ENCODE measurements around the gene USP13.
"Not testable (repeated sequence)": the region's sequence is repeated elsewhere in the genome, so short reads cannot be mapped to it uniquely, and the experiment has no call there.

USP13 gene

DNA sequence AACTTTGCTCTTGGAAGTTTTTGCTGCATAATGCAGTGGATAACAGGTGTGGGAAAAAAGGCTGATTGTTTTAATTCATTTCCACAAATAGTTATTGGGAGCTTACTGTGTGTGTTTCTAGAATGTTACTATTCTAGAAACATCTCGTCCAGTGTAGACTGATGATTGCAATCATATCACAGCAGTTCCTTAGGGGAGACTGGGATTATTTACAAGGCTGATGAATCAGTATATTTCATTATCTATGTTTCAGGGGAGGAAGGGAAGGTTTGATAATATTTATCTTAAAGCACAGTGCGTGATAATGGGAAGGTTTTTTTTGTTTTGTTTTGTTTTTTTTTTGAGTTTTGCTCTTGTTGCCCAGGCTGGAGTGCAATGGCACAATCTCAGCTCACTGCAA is 2.4 kb downstream of the USP13 start:
- no peak for DNase-seq

DNA sequence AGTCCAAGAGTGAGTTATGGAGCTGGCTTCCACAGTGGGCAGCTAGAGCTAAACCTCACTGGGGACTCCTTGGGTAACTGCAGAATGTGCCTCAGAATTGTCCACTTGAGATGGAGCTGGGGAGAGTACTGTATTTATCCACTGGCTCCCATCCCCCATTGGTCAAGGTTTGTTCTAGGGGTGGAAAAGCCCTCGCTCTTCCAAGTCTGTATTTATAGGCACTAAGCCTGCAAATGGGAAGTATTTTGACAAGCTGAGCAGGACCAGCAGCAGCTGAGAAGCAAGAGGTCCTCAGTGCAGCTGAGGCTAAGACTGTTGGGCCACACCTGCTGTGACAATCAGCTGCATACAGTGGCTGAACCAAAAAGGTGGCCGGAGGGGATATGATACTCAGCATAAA is 5.8 kb downstream of the USP13 start:
- DNase-seq = no peak

DNA sequence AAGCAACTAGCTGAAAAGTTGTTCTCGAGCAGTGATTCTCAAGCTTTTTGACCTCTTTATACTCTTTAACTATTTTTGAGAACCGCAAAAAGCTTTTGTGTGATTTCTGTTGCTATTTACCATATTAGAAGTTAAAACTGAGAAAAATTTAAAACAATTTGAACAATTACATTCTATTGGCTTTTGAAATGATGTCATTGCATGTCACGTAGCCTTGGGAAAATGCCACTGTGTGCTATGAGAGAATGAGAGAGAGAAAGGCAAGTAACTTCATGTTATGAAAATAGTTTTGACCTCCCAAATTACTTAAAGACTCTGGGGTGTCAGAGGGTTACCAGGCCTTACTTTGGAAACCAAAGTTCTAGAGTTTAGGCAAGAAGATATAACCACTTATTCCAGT is 8.0 kb downstream of the USP13 start:
- DNase-seq = no peak

DNA sequence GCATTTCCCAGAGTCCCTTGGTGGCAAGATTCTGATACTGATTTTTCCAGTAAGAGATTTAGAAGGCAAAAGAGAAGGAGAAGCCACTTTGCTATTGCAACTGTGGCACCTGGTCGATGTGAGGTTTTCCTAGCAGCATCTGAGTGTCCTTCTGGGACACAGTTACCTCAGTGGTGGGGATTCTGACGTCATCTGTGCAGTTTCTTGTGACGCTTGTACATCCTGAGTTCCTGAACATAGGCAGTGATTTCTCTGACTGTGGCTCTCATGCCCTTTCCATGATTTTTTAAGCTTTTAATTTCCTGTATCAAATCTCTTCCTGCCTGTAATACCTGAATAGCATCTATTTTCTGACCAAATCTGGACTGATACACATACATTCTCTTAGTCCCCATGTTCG is 8.9 kb downstream of the USP13 start:
- DNase-seq = no peak

DNA sequence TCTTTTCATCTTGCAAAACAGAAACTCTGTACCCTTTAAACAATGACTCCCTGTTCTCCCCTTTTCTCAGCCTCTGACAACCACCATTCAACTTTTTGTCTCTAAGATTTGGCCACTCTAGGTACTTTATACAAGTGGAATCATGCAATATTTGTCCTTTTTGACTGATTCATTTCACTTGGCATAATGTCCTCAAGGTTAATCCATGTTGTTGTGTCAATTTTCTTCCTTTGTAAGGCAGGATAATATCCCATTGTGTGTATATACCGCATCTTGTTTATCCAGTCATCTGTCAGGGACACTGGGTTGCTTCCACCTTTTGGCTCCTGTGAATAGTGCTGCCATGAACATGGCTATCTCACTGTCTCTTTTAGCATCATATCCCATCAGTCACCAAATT is 10.3 kb downstream of the USP13 start:
- DNase-seq = no peak

DNA sequence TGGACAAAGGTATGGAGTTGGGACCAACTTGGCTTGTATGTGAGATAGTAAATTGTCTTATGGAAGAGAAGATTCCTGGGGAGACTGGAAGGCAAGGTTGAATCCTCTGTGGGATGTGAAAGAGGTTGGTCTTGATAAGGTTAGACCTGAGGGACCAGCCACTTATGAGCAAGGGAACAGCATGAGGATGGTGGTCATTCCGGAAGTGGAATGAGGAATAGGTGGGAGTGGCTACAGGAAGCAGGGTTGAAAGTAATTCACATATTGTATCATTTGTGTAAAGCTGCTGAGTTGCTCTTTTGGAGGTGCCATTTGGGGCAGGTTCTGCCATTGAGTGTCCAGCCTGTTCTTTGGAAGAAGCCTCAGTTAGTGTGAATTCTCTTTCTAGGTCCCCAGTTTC is 13.2 kb downstream of the USP13 start:
- DNase-seq = no peak

DNA sequence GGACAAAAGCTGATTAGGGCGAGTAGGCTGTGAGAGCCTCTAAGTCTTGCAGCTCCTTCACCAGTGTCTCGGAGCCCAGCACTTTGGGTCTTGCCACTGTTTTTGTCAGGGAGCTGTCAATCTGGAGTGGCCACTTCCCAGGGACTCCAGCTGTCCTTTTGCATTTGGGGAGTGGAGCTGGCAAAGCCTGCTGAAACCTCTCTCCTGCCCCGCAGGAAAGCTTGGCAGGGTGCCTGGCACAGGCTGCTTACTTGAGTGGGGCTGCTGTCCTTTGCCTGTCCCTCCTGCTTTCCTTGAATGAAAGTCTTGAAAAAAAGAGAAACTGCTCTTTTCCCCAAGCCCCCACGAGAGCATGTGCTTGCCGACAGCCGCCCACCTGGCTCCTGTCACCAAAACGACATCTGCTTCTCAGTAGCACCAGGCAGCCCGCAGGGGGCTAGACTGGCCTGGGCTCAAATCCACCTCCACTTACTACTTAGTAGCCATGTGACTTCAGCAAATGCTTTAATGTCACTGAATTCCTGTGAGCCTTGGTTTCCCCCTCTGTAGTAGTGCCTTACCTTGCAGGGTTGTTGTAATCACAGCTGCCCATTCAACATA is 13.7 kb downstream of the USP13 start:
- no peak for DNase-seq

DNA sequence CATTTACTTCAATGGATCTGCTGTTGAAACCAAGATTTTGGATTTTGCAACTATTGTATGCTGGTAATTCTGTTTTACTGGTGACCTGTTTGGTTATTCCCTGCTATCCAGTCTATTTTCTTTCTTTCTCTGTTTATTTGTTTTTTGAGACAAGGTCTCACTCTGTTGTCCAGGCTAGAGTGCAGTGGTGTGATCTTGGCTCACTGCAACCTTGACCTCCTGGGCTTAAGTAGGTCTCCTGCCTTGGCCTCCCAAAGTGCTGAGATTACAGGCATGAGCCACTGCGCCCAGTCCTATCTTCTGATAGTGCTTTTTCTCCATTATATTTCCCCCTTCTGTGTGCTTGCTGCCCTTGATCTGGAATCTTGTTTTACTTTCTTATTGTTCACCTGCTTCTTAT is 15.6 kb downstream of the USP13 start:
- no peak for DNase-seq

DNA sequence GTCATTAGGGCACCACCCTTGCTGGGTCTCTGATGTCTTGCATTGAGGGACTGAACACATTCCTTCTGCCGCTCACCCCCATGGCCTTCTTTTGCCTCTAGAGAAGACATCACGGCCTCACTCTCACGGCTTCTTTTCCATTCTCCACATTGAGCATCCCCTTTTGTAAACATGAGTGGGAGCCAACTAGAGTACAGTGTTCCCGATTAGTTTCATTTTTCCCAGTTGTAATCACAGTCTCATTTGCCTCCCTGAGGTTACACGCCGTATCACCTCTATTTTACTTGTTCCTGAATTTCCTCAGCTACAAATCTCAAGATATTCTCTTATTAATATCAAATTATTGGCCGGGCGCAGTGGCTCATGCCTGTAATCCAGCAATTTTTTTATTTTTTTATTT is 17.5 kb downstream of the USP13 start:
- no peak for DNase-seq

DNA sequence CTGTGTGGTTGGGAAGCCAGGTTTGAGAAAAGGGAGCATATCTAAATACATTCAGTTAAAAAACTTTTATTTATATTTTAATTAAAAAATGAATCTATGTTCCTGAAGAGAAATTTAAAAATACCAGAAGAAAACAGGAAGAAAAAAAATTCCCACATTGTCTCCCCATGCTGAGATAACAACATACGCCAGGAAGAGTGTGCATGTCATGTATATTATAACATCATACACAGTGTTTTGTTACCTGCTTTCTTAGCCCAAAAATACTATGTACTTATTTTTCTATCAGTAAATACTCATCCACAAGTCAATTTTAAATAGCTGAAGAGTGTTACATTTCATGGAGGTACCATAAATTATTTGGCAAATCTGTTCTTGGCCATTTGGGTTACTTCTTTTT is 18.5 kb downstream of the USP13 start:
- no peak for DNase-seq

DNA sequence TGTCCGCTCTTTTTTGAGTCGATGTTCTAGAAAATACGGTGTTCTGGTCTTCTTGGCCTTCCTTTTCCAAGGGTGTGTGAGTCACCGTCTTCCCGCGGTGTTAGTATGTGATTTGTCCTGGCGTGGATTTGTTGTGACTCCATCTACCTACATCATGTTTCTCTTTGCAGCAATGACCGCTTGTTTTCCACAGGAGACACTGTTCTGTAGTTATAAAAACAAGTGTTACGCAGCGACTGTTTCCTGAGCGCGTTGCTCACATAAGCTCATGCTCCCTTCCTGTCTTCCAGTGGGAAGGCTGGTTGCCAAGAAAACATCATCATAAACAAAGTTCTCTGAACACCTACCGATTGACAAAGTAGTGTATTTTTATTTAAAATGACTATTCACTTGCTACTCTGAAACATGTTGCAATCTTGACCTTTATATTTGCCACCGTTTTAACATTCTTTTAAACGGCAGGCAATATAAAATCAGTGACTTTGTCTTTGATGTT is 19.0 kb downstream of the USP13 start:
- DNase-seq = no peak

DNA sequence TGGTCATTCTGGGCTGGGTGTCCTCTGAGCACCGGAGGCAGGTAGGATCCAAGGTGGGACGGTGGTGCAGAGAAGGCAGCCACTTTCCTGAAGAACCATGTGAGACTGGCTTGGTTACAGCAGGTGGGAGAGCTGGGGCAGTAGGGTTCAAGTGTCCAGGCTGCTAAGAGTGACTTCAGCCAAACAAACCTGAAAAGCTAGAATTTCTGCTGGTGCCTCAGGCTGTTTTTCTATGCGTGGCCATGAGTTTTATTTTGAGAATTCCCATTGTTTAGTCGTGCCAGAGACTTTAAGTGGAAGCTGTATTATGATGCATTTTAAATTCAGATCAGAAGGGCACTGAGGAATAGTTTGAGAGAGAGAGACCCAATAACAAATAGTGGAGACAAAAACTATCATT is 20.1 kb downstream of the USP13 start:
- no peak for DNase-seq

DNA sequence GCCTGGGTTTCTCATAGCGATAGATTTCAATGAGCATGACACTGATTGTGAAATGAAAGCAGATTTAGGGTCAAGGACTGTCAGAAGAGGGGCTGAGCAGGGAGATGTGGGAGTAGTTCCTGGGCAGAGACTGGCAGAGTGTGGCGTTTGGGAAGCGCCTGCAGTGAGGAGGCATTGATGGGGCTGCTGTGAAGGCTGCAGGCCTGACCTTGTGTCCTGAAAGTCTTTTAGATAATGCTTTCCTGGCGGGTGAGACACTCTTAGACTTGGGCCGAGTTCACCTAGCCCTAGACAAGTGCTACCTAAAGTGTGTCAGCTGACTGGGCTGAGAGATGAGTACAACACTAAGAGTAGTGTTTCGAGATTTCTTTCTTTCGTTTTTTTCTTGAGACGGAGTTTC is 20.7 kb downstream of the USP13 start:
- DNase-seq = no peak

DNA sequence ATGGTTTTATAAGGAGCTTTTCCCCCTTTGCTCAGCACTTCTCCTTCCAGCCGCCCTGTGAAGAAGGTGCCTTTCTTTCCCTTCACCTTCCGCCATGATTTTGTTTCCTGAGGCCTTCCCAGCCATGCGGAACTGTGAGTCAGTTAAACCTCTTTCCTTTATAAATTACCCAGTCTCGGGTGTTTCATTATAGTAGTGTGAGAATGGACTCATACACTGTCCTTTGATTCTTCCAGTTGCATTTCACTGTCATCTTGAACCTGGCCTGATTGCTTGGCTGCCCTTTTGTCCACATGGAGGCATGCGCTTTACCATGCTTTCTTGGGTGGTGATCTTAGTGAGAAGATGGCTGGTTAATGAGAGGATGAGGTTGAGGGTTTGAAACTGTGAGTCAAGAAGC is 23.2 kb downstream of the USP13 start:
- no peak for DNase-seq

DNA sequence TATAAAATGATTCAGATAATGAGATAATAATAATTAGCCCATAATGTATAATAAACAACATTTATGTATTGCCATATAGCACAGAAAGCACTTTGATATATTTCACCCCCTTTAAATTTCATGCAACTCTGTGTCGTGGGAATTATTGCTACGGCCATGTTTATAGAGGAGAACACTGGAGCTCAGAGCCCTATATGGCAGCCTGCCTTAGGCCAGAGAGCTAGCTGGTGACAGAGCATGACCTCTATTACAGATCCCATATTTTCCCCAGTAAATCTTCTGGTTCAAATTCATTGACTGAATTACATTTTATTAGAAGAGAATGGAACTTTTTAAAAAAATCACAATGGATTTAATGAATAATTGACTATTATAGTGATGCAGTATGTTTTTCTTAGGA is 25.0 kb downstream of the USP13 start:
- no peak for DNase-seq

DNA sequence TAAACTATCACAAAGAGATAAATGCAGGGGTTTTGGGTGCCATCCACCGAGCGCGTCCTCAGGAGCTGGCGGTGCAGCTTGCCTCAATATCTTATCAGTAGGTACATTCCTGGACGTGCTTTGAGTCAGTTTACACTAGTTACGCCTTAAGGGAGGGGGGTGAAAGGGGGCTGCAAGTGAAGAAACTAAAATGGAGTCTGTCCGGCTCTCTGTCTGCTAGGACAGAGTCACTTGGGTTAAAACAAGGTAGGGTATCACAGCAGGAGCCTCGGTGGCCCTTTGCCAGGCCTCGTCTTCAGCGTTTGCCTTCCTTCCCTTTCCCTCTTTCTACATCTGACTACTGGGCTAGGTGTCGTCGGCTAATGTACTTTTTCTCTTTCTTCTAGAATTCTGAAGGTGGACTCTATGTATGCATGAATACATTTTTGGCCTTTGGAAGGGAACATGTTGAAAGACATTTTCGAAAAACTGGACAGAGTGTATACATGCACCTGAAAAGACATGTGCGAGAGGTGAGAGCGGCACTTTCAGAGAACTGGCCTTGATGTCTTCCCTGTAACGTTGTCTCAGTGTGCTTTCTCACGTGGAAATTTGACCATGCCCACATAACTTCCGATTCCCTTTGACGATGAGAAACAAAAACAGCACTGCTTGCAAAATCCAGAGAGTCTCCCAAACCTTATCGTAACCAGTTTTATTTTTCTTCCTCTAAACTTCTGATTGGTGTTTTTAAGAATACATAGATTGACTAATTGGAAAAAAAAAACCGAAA is 28.8 kb downstream of the USP13 start:
- DNase-seq = no peak

DNA sequence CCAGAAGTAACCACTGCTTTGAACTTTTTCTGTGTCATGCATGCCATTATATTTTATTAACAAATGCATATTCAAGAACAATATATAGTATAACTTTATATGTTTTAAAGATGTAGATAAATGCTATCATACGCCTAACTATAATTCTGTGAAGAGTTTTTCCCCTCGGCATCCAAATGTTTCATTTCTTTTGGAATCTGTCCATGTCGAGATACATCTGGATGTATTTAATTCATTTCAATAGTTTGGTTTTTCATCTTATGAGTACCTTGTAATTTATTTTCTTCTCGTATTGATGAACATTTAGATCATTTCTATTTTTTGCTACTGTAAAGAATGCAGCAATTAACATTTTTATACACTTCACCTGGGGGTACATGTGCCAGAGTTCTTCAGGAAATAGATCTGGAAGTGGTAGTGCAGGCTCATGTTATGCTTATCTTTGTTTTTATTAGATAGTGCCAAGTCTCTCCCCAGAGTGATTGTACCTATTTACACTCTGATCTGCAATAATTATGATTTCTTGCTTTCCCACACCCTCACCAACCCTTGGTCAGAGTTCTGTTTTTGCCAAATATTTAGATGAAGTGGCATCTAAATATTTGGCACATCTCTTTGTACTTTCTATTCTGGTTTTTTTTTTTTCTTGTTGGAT is 29.7 kb downstream of the USP13 start:
- no peak for DNase-seq

DNA sequence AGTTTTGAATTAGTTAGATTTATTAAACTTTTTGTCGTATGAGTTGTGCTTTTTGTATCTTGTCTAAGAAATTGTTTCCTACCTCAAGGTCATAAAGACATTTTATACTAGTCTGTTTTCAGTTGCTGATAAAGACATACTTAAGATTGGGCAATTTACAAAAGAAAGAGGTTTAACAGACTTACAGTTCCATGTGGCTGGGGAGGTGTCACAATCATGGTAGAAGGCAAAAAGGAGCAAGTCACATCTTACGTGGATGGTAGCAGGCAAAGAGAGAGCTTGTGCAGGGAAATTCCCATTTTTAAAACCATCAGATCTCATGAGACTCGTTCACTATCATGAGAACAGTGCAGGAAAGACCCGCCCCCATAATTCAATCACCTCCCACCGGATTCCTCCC is 30.4 kb downstream of the USP13 start:
- not testable (repeated sequence) for DNase-seq

DNA sequence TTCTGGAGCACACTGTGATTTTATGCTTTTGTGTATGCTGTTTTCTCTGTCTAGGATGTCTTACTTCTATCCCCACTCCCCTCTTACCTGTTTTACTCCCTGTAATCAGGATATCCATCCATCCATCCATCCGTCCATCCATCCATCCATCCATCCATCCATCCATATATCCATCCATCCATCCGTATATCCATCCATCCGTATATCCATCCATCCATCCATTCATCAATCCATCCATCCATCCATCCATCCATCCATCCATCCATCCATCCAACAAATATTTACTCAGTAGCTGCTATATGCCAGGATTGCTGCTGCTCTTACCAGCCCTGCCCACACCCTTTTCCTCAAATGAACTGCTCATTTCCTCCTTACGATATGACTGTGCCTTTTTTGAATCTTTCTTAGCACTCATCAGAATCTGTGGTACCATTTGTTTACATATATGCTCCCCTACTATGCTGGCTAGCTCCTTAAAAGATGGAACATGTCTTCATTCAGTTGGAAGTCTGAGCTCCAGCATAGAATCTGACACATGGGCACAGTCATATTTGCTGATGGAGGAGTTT is 35.2 kb downstream of the USP13 start:
- DNase-seq = no peak

DNA sequence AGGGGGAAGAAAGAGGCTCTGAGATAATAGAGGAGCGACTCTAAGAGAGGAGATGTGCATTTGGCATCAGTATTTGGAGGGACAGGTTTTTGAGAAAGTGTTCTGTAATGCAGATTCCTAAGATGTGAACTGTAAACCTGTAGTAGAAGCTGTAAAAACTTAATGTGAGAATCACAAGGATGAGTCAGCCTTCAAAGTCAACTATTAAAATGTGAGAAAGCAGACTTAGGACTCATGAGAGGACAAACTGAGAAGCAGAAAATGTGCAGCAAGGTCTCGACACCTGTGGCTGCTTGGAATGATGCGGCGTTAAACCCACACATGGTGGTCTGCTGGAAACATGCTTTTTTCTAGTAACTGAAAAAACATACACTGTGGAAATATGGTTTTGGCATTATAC is 36.0 kb downstream of the USP13 start:
- peak; percentile 18 for DNase-seq

DNA sequence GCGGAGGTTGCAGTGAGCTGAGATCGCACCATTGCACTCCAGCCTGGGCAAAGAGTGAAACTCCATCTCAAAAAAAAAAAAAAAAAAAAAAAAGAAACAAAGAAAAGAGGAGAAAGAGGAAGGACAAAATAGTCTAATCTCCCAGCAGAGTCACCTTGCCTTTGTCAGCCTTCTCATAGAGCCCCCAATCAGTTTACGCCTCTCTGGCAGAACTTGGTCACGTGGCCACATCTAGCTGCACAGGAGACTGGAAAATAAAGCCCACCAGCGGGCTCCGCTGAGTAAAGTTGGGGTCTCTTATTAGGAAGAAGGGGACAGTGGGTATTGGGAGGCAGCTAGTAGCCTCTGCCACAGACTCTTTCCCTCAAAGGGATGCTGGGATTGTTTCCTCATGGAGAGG is 41.9 kb downstream of the USP13 start:
- DNase-seq = no peak

DNA sequence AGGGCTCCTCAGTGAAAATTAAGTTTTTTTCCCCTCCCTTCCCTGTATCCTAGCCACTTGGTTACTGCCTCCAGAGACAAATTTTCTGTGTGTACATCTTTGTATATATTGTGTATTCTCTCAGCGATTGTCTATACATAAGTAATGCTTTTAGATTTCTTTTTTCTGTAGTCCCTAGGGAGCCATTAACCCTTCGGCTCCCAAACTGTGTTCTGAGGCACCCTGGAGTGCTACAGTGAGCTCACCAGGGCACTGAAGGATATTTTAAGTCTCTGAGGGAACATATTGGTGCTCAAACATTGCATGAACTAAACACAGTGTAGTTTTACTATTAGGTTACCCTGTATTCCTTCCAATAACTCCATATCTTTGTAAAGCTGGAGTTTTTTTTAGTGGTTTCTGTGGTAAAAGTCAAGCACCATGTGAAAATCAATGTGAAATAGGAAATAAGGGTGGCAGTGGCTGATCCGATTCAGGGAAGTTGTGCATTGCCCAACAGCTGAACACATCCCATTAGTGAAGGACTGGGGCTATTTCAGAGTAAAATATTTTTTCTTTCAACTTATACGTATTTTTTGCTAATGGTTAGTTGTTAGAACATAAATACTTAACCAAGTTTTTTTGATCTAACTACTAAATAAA is 43.0 kb downstream of the USP13 start:
- no peak for DNase-seq

DNA sequence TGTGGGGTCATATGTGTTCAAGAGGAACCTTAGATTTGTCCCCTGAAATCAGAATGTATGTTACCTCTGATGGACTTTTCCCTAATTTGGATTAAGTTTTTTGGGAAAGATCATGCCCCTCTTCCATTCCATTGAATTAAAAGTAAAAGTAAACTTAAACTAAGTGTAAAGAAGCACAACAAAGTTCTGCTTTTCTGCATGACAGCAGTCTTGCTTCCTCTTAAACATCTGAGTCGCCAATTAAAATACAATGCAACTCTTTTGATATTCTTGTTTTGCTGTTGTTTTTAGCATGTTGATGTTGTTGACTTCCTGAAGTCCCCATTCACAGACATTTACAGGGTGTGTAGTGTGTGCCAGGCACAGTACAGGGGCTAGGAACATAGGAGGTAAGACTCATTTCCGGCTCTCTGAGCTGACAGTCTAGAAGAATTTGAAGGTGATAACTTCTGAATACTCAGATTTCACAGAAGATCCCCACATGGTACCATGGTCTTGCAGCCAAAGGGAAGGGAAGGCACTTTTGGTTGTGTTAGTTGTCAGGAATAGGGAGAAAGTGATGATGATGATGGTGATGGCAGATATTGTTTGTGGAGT is 45.0 kb downstream of the USP13 start:
- DNase-seq = no peak
